Tibial artery (tissue), 4 donors: ENCODE data around the gene SSBP2.
A peak's percentile ranks its signal among the peaks of the same experiment; 100 is the strongest.

Source experiments
- DNase-seq, 2 donors: peaks; one replicate each; pipeline ENCODE4 v3.0.0-alpha.2; 2019
- H3K27ac ChIP-seq, 2 donors: fragments of 200-600 bp; sonication (generic) in 1 of 2; 1 replicate in 1 of 2; 2 replicates in 1 of 2; pipeline ENCODE4 v1.5.1; 2018 to 2019; ENCODE audit warnings: mild to moderate bottlenecking in 1 of 2
- H3K27me3 ChIP-seq, 2 donors: fragments of 200-600 bp; sonication (generic) in 1 of 2; one replicate each; pipeline versions ENCODE4 v1.5.1 to v1.6.0; 2016 to 2019
- H3K36me3 ChIP-seq, 3 donors: fragments of 200-600 bp; sonication (generic) in 2 of 3; one replicate each; pipeline ENCODE4 v1.5.1; 2016 to 2019; ENCODE audit warnings: mild to moderate bottlenecking in 2 of 3
- H3K4me1 ChIP-seq, 4 donors: fragments of 200-600 bp; sonication (generic) in 2 of 4; 1 replicate in 3 of 4; 2 replicates in 1 of 4; pipeline ENCODE4 v1.5.1; 2016 to 2019
- H3K4me3 ChIP-seq, 2 donors: fragments of 200-600 bp; sonication (generic) in 1 of 2; 1 replicate in 1 of 2; 2 replicates in 1 of 2; pipeline ENCODE4 v1.5.1; 2018 to 2019; ENCODE audit warnings: mild to moderate bottlenecking in 2 of 2
- H3K9me3 ChIP-seq, 3 donors: fragments of 200-600 bp; sonication (generic) in 1 of 3; one replicate each; pipeline ENCODE4 v1.5.1; 2016 to 2019
- intact Hi-C: fragments of 100-400 bp; cut with DNase I; formaldehyde crosslinking; loops from one replicate; pipeline ENCODE4 v1.15.0; 2023; ENCODE audit warnings: low total_unique reads
- TF ChIP-seq, protein P1 (sequence below), 2 experiments: fragments of 200-600 bp in 1 of 2; fragments of 450-650 bp in 1 of 2; IDR thresholded peaks; one replicate each; pipeline ENCODE4 v1.5.1; 2017 to 2019; ENCODE audit warnings: antibody characterized with exemption in 2 of 2, mild to moderate bottlenecking in 1 of 2, moderate library complexity in 1 of 2

The SSBP2 gene

DNA sequence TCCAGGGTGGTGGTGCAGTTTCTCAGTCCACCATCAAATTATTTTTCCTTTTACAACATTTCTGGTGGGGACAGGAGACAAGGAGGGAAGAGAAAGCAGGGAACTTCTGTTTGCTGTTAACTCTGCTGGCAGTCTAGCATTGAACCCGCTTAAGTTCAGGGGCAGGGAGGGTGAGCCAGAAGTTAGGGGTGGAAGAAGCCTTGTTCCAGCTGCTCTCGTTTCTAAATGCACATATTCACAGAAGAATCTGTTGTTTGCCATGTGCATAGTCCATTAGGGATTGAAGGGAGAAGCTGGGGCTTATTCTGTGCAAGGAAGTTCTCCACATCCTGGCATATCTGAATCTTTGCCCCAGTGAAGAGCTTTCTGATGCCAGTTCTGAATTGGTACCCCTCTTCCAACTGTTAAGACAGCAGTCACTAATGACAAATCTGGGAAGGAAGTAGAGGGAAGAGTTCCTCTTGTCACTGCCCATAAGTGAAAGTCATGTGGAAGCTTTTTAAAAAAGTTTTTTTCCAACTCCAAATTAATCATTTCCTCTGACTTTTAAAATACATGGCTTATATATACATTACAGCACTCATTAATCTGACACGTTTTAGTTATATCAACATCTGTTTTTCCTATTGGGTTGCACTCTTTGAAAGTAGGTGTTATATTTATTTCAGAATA is 324.4 kb downstream of the SSBP2 start:
- Histone ChIP-seq H3K4me3 (no peak overlapping the region), H3K27me3 (no peaks in the 10 kb centered on the region), H3K27ac (peak overlapping the region; percentile 37 to 46), H3K4me1 (peaks cover 0 to 23% (median 6%) of the 10 kb centered on the region in 4 donors), H3K9me3 (no peaks in the 10 kb centered on the region), H3K36me3 (peaks cover 0 to 2% (median 0%) of the 10 kb centered on the region in 3 donors)
- TF ChIP-seq, protein P1, sequence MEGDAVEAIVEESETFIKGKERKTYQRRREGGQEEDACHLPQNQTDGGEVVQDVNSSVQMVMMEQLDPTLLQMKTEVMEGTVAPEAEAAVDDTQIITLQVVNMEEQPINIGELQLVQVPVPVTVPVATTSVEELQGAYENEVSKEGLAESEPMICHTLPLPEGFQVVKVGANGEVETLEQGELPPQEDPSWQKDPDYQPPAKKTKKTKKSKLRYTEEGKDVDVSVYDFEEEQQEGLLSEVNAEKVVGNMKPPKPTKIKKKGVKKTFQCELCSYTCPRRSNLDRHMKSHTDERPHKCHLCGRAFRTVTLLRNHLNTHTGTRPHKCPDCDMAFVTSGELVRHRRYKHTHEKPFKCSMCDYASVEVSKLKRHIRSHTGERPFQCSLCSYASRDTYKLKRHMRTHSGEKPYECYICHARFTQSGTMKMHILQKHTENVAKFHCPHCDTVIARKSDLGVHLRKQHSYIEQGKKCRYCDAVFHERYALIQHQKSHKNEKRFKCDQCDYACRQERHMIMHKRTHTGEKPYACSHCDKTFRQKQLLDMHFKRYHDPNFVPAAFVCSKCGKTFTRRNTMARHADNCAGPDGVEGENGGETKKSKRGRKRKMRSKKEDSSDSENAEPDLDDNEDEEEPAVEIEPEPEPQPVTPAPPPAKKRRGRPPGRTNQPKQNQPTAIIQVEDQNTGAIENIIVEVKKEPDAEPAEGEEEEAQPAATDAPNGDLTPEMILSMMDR (IDR thresholded peaks at IDR 0.05) = no peak
- DNase-seq = no peak
- intact Hi-C loops = loop anchor here (10.0 kb wide), 4 partner anchors 78 to 798 kb away; no protein-coding TSS in a partner anchor

DNA sequence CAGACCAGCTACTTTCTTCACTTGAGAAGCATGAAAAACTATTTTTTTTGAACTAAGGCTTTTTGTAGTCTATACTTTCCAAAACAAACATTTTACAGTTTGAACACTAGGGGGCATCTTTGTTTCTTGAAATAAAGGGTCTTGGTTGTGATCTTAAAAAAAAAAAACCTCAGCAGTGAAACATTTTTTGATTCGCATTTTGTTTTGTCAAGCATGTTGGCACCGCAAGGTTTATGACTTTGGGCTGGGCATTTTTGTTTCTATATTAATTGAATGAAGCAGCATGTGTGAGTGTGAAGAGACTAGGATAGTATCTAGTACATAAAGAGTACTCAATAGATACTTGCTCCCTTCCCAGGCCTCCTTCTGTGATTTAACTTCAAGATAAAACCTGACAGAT is 325.3 kb downstream of the SSBP2 start:
- DNase-seq = no peak
- no peak overlapping the region for H3K4me3 ChIP-seq
- no peaks in the 10 kb centered on the region for H3K27me3 ChIP-seq
- peaks cover 0 to 23% (median 7%) of the 10 kb centered on the region in 4 donors for H3K4me1 ChIP-seq
- TF ChIP-seq, protein P1 (IDR thresholded peaks at IDR 0.05) = peak; percentile 61 to 70
- intact Hi-C loops = loop anchor here (2.0 to 10.0 kb wide), 5 partner anchors 79 to 799 kb away; no protein-coding TSS in a partner anchor
- H3K27ac ChIP-seq = peak overlapping the region; percentile 37 to 46
- H3K9me3 ChIP-seq = no peaks in the 10 kb centered on the region
- peaks cover under 1 to 8% (median 5%) of the 10 kb centered on the region in 3 donors for H3K36me3 ChIP-seq

DNA sequence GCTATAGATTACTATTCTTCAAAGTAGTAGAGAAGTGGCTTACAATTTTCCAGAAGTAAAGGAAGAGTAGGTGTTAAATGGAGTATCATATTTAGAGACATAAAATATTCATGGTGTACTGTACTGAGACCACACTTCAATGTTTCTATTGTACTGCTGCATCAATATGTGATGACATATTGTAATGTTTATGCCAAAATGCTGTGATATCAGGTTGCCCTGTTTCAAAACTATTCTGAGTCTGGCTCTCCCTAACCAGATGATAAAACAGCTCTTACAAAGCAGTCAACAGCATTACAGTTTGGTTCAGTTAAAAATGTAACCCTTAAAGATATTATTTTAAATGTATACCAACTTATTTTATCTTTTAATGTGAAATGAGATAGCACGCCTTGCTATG is 326.2 kb downstream of the SSBP2 start:
- peaks cover 0 to 23% (median 7%) of the 10 kb centered on the region in 4 donors for H3K4me1 ChIP-seq
- TF ChIP-seq, protein P1 (IDR thresholded peaks at IDR 0.05) = no peak
- intact Hi-C loops = loop anchor here (2.0 to 10.0 kb wide), 5 partner anchors 80 to 800 kb away; no protein-coding TSS in a partner anchor
- H3K9me3 ChIP-seq = no peaks in the 10 kb centered on the region
- H3K27ac ChIP-seq = no peak overlapping the region
- H3K27me3 ChIP-seq = no peaks in the 10 kb centered on the region
- no peak overlapping the region for H3K4me3 ChIP-seq
- DNase-seq = no peak
- H3K36me3 ChIP-seq = peaks cover 5 to 14% (median 9%) of the 10 kb centered on the region in 3 donors

DNA sequence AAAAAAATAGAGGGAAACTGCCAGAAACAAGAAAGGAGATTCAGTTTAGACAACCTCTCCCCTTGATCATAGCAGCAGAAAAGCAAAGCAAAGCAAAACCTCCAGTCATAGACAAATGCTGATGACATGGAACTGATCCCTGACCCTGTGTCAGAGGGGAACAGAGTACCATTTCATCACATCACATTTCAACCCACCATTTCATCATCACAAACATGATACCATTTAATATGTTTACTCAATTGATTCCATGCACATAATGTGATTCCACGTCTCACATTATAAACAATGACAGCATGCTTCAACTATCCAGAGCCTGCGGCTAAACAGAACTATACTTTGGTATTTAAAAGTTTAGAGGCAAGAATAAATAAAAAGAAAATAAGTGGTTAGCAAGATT is 328.2 kb downstream of the SSBP2 start:
- H3K4me1 ChIP-seq = peaks cover 0 to 16% (median 6%) of the 10 kb centered on the region in 4 donors
- intact Hi-C loops = loop anchor here (10.0 kb wide), 4 partner anchors 82 to 802 kb away; no protein-coding TSS in a partner anchor
- no peak overlapping the region for H3K4me3 ChIP-seq
- H3K27ac ChIP-seq = no peak overlapping the region
- H3K36me3 ChIP-seq = peaks cover 5 to 22% (median 21%) of the 10 kb centered on the region in 3 donors
- no peak for DNase-seq
- H3K27me3 ChIP-seq = no peaks in the 10 kb centered on the region
- TF ChIP-seq, protein P1 (IDR thresholded peaks at IDR 0.05) = no peak
- H3K9me3 ChIP-seq = no peaks in the 10 kb centered on the region

DNA sequence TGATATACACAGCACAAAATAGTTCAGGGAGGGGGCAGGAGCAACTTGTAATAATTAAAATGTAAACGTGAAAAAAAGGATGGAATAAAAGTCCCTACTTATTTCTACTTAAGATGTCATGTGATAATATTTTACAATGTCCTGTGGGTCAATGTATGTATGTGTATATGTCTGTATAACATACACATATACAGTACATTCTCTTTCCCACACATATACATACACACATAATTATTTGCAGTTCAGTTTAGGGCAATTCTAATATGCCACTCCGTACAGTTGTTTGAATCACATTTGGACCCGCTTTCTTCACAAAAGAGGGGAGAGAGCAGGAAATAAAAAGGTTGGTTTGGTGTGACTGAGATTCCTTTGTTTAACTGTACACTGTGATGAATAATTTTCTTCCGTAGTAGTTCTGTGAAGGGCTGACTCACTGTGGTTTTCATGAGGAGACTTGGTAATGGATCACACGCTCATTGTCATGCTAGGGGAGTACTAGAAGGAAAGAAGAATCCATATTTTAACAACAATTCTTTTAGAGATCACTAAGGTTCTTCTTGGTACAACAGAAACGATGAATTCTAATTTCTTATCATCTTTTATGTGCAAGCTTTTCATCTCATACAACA is 330.7 kb downstream of the SSBP2 start:
- Histone ChIP-seq H3K27ac (no peak overlapping the region), H3K4me3 (no peak overlapping the region), H3K4me1 (peaks cover 0 to 3% (median under 1%) of the 10 kb centered on the region in 4 donors), H3K9me3 (no peaks in the 10 kb centered on the region), H3K36me3 (peaks cover 5 to 31% (median 21%) of the 10 kb centered on the region in 3 donors), H3K27me3 (no peaks in the 10 kb centered on the region)
- no peak for DNase-seq
- TF ChIP-seq, protein P1 (IDR thresholded peaks at IDR 0.05) = no peak
- intact Hi-C loops = loop anchor here (10.0 kb wide), 4 partner anchors 85 to 805 kb away; no protein-coding TSS in a partner anchor
